K562 (cell line): ENCODE measurements around the gene SLC6A20. TPM values are rescaled to one million over a fixed set of nuclear protein-coding genes. Genes with fewer than 3 reads are reported as not detected.

Source experiments
- CEBPG ChIP-seq, 3 experiments: fragments of 200-800 bp in 1 of 3; sonication (Bioruptor generic) in 1 of 3; sonication (generic) in 1 of 3; formaldehyde crosslinking in 1 of 3; IDR thresholded peaks in 2 of 3; conservative IDR thresholded peaks in 1 of 3; 2 replicates each; pipeline versions ENCODE4 v1.6.1 to v1.8.0; 2016 to 2022; ENCODE audit warnings: missing compliant biosample characterization in 2 of 3, missing genetic modification characterization in 2 of 3, mild to moderate bottlenecking in 1 of 3, missing genetic modification reagents in 1 of 3
- FOXA3 ChIP-seq, 2 experiments: fragments of 450-650 bp in 1 of 2; sonication (generic) in 1 of 2; formaldehyde crosslinking; IDR thresholded peaks in 1 of 2; conservative IDR thresholded peaks in 1 of 2; 2 replicates each; pipeline versions ENCODE4 v1.4.0 to v1.8.0; 2020 to 2022; ENCODE audit warnings: mild to moderate bottlenecking in 2 of 2, missing genetic modification reagents in 1 of 2
- POLR2H ChIP-seq: IDR thresholded peaks from 2 replicates; pipeline ENCODE4 v1.6.1; 2016; ENCODE audit warnings: missing genetic modification characterization, low read depth, mild to moderate bottlenecking, control low read depth, missing compliant biosample characterization, moderate library complexity
- RNF2 ChIP-seq: sonication (generic); IDR thresholded peaks from 2 replicates; pipeline ENCODE4 v1.6.1; 2016
- SMC3 ChIP-seq: conservative IDR thresholded peaks from 2 replicates; pipeline ENCODE4 v1.6.1; 2011; ENCODE audit warnings: low read depth, low read length, improper control_type of control experiment; ENCODE audit not compliant: insufficient read depth
- ZNF140 ChIP-seq: fragments of 250-450 bp; sonication (Bioruptor Pico); IDR thresholded peaks from 2 replicates; pipeline ENCODE4 v1.8.0; 2021; ENCODE audit warnings: moderate library complexity, mild to moderate bottlenecking, inconsistent platforms
- polyA plus RNA-seq, 8 experiments: library from polyadenylated mRNA; depleted of rRNA in 4 of 8; stranded (reverse) in 5 of 8; unstranded in 3 of 8; fragments of >200 nt; fragmentation: Nextera tagmentation in 2 of 8; fragmentation: Illumina TruSeq in 1 of 8; extraction: Ambion mirVana in 2 of 8; extraction: Trizol in 1 of 8; gene quantifications; 2 replicates each; pipeline versions ENCODE4 v1.2.1 to v1.2.3, GENCODE V29; 2011 to 2014; ENCODE audit warnings: inconsistent platforms in 1 of 8, missing spikeins in 1 of 8
- total RNA-seq, 7 experiments: library from RNA; depleted of rRNA in 6 of 7; stranded (reverse); fragments of >200 nt in 6 of 7; fragmentation: Illumina TruSeq in 2 of 7; extraction: Trizol in 2 of 7; gene quantifications; 2 replicates each; pipeline versions ENCODE4 v1.2.1 to v1.2.3, GENCODE V29; 2011 to 2021; ENCODE audit warnings: low replicate concordance in 1 of 7
- TF ChIP-seq, protein P1 (sequence below): fragments of 450-650 bp; IDR thresholded peaks from 2 replicates; pipeline ENCODE4 v1.6.1; 2018; ENCODE audit not compliant: partially characterized antibody
- TF ChIP-seq, protein P2 (sequence below), 3 experiments: fragments of 200-800 bp in 1 of 3; sonication (Bioruptor generic) in 1 of 3; sonication (generic) in 1 of 3; formaldehyde crosslinking in 1 of 3; IDR thresholded peaks; 2 replicates each; pipeline versions ENCODE4 v1.6.1 to v1.8.0; 2016 to 2022; ENCODE audit warnings: mild to moderate bottlenecking in 2 of 3, missing compliant biosample characterization in 2 of 3, missing genetic modification characterization in 2 of 3, missing genetic modification reagents in 1 of 3
- TF ChIP-seq, protein P3 (sequence below): fragments of 450-650 bp; IDR thresholded peaks from 2 replicates; pipeline ENCODE4 v1.6.1; 2014; ENCODE audit warnings: low read depth, mild to moderate bottlenecking, moderate library complexity, borderline replicate concordance
- TF ChIP-seq, protein P4 (sequence below): fragments of 450-650 bp; formaldehyde crosslinking; IDR thresholded peaks from 2 replicates; pipeline ENCODE4 v1.4.0; 2022; ENCODE audit warnings: missing genetic modification characterization

Gene SLC6A20
- total and polyA plus RNA-seq, 9 of the 15 experiments (the other 6 are each of a cell fraction or from before 2014, with no cell fraction given) = not detected

DNA sequence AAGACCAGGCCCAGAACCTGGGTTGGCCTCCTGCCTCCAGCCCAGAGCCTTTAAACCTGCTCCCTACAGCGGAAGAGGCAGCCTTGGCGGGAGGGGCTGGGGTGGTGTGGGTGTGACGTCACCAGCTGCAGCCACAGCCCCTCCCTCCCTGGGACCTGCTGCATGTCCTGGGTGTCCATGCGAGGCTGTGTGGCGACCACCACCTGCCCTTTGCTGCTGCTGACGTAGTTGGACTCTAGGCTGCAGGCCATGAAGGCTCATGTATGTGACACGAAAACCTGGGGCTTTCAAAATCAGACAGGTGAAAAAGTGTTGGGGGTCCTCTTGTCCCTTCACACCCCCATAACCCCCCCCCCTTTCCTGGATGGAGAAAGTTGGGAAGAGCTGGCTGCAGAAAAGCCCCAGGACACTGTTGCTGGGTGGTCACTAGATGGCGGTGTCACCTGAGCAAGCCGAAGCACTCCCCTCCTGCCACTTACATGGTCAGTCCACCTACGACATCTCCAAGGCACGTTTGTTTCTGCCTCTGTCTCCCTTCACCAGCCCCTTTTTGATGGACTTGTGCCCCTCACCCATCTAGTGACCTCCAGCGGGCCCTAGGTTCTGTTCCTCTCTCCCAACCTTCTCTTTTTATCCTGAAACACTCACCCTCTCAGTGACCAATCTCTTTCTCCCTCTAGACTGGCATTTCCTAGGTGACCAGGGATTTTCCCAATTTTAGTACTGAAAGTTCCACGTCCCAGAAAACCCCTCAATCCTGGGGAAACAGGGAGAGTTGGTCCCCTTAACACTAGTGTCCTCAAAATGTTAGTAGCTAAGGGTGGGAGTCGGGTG is 35.2 kb downstream of the SLC6A20 start (continued):
- TF ChIP-seq, protein P1, sequence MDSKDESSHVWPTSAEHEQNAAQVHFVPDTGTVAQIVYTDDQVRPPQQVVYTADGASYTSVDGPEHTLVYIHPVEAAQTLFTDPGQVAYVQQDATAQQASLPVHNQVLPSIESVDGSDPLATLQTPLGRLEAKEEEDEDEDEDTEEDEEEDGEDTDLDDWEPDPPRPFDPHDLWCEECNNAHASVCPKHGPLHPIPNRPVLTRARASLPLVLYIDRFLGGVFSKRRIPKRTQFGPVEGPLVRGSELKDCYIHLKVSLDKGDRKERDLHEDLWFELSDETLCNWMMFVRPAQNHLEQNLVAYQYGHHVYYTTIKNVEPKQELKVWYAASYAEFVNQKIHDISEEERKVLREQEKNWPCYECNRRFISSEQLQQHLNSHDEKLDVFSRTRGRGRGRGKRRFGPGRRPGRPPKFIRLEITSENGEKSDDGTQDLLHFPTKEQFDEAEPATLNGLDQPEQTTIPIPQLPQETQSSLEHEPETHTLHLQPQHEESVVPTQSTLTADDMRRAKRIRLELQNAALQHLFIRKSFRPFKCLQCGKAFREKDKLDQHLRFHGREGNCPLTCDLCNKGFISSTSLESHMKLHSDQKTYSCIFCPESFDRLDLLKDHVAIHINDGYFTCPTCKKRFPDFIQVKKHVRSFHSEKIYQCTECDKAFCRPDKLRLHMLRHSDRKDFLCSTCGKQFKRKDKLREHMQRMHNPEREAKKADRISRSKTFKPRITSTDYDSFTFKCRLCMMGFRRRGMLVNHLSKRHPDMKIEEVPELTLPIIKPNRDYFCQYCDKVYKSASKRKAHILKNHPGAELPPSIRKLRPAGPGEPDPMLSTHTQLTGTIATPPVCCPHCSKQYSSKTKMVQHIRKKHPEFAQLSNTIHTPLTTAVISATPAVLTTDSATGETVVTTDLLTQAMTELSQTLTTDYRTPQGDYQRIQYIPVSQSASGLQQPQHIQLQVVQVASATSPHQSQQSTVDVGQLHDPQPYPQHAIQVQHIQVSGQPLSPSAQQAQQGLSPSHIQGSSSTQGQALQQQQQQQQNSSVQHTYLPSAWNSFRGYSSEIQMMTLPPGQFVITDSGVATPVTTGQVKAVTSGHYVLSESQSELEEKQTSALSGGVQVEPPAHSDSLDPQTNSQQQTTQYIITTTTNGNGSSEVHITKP = peak; percentile 87
- TF ChIP-seq ZNF140 (CRISPR knock-in tag) (no peak), CEBPG (CRISPR knock-in tag; IDR thresholded peaks at IDR 0.05) (no peak), CEBPG (tag; conservative IDR thresholded peaks at IDR 0.05 in 1 of 2, IDR thresholded peaks at IDR 0.05 in 1 of 2) (no peak), SMC3 (peak; percentile 94), FOXA3 (CRISPR knock-in tag; conservative IDR thresholded peaks at IDR 0.05 in 1 of 2, IDR thresholded peaks at IDR 0.05 in 1 of 2) (no peak), RNF2 (no peak), POLR2H (no peak)
- TF ChIP-seq, protein P2, sequence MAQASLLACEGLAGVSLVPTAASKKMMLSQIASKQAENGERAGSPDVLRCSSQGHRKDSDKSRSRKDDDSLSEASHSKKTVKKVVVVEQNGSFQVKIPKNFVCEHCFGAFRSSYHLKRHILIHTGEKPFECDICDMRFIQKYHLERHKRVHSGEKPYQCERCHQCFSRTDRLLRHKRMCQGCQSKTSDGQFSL (CRISPR knock-in tag; IDR thresholded peaks at IDR 0.05) = 0 out of 2 replicates have a peak, but pooled peaks have one; percentile 46
- TF ChIP-seq, protein P2 (tag; IDR thresholded peaks at IDR 0.05) = peak in 1 of 2 experiments; percentile 61; a peak in 1 of 4 replicates
- TF ChIP-seq, protein P3, sequence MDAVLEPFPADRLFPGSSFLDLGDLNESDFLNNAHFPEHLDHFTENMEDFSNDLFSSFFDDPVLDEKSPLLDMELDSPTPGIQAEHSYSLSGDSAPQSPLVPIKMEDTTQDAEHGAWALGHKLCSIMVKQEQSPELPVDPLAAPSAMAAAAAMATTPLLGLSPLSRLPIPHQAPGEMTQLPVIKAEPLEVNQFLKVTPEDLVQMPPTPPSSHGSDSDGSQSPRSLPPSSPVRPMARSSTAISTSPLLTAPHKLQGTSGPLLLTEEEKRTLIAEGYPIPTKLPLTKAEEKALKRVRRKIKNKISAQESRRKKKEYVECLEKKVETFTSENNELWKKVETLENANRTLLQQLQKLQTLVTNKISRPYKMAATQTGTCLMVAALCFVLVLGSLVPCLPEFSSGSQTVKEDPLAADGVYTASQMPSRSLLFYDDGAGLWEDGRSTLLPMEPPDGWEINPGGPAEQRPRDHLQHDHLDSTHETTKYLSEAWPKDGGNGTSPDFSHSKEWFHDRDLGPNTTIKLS = no peak
- TF ChIP-seq, protein P4, sequence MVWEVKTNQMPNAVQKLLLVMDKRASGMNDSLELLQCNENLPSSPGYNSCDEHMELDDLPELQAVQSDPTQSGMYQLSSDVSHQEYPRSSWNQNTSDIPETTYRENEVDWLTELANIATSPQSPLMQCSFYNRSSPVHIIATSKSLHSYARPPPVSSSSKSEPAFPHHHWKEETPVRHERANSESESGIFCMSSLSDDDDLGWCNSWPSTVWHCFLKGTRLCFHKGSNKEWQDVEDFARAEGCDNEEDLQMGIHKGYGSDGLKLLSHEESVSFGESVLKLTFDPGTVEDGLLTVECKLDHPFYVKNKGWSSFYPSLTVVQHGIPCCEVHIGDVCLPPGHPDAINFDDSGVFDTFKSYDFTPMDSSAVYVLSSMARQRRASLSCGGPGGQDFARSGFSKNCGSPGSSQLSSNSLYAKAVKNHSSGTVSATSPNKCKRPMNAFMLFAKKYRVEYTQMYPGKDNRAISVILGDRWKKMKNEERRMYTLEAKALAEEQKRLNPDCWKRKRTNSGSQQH (CRISPR knock-in tag) = no peak
